Small intestine (tissue), 7 donors: Measurements from ENCODE around the gene CFAP410. TPM values are rescaled to one million over a fixed set of nuclear protein-coding genes. Genes with fewer than 3 reads are reported as not detected.

ENCODE experiments used
- DNase-seq, 2 donors: peaks; one replicate each; pipeline versions ENCODE4 v3.0.0 to v3.0.0-alpha.2; 2013
- FAIRE-seq: peaks from 2 replicates; lab custom pipeline; 2012; peaks lifted over from hg19 to GRCh38; lab: Jason Lieb, UNC
- H3K27ac ChIP-seq, 3 donors: one replicate each; pipeline ENCODE4 v1.5.1; 2013; ENCODE audit warnings: low read length in 2 of 3, mild to moderate bottlenecking in 2 of 3, control low read depth in 1 of 3, inconsistent platforms in 1 of 3, low read depth in 1 of 3, moderate library complexity in 1 of 3
- H3K27me3 ChIP-seq, 3 donors: one replicate each; pipeline ENCODE4 v1.6.1; 2013; ENCODE audit warnings: low read length in 3 of 3, inconsistent platforms in 1 of 3; ENCODE audit not compliant: control insufficient read depth in 3 of 3, insufficient read depth in 3 of 3
- H3K36me3 ChIP-seq, 3 donors: one replicate each; pipeline ENCODE4 v1.6.1; 2013; ENCODE audit warnings: low read length in 3 of 3, inconsistent platforms in 1 of 3, low read depth in 1 of 3, mild to moderate bottlenecking in 1 of 3, moderate library complexity in 1 of 3; ENCODE audit not compliant: control insufficient read depth in 3 of 3, insufficient read depth in 2 of 3
- H3K4me1 ChIP-seq, 3 donors: one replicate each; pipeline ENCODE4 v1.6.1; 2013; ENCODE audit warnings: low read length in 2 of 3, inconsistent platforms in 1 of 3, low read depth in 1 of 3, mild to moderate bottlenecking in 1 of 3, moderate library complexity in 1 of 3; ENCODE audit not compliant: control insufficient read depth in 3 of 3, insufficient read depth in 2 of 3
- H3K4me3 ChIP-seq, 3 donors: one replicate each; pipeline ENCODE4 v1.5.1; 2013; ENCODE audit warnings: low read length in 3 of 3, control low read depth in 1 of 3, inconsistent platforms in 1 of 3, low read depth in 1 of 3, mild to moderate bottlenecking in 1 of 3, moderate library complexity in 1 of 3
- H3K9me3 ChIP-seq, 2 donors: one replicate each; pipeline ENCODE4 v1.6.1; 2013; ENCODE audit warnings: low read depth in 1 of 2, low read length in 1 of 2; ENCODE audit not compliant: control insufficient read depth in 2 of 2, insufficient read depth in 1 of 2
- WGBS, 3 donors: extraction: QIAGEN DNeasy Blood & Tissue Kit; methylation state at CpG; one replicate each; pipeline ENCODE4 v1.1.7; 2013; 5-methylcytosine and 5-hydroxymethylcytosine counted together
- polyA plus RNA-seq, 4 donors: library from polyadenylated mRNA; stranded (reverse) in 3 of 4; unstranded in 1 of 4; fragments of 200-250 nt in 3 of 4; fragments of 120-200 nt in 1 of 4; gene quantifications; one replicate each; pipeline versions ENCODE4 v1.2.1 to v1.2.3, GENCODE V29; 2013
- donor health status: healthy with polysubstance abuse.
- donor health status: control.
- donor health status: control.
- donor health status: Bipolar disorder and iron deficiency.
- donor health status: healthy.

Gene CFAP410
- polyA plus RNA-seq, 4 donors = 17.9 to 35.9 (median 32.3) TPM

DNA sequence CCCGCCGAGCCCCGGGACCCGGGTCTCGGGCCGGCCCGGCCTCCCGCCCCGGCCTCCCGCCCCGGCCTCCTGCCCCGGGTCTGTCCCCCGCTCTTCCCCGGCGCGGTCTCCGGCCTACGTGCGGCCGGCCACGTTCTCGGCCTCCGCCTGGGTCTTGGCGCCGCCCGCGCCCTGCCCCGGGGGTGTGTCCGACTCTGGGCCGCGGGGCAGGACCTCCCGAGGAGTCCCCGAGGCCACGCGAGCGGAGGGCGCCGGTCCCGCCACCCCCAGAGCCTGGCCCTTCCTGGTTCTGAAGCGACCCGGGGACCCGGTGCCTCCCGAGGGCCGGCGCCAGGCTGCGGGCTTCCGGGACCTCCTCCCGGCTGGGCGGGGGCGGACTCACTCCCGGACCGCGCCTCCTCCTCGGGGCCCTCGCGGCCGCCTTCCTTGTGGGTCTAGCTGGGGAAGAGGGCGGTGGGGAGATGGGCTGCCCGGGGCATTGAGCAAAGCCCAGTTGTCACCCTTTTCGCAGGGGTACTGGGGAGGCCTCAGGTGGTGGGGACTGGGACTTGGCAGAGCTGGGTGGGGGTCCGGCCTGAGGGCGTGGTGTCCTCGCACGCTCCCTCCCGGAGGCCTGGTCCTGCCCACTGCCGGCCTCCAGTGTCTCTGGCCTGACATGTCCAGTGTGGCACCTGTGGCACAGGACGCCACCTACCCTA lies 38.8 kb downstream of the CFAP410 start:
- peaks cover 10 to 54% (median 11%) of the 10 kb centered on the region in 3 donors for H3K4me1 ChIP-seq
- DNase-seq = peak; percentile 81 to 90
- no peaks in the 10 kb centered on the region for H3K27me3 ChIP-seq
- WGBS, 3 donors = 0 to 1% (median 1%) methylated on average over 31 to 67 of the region's 67 CpGs
- peaks cover 0 to 22% (median 0%) of the 10 kb centered on the region in 3 donors for H3K36me3 ChIP-seq
- H3K9me3 ChIP-seq = no peaks in the 10 kb centered on the region
- H3K27ac ChIP-seq = peak overlapping the region; percentile 84 to 98 (median 84)
- FAIRE-seq = no peak
- H3K4me3 ChIP-seq = peak overlapping the region; percentile 73 to 96 (median 83)

DNA sequence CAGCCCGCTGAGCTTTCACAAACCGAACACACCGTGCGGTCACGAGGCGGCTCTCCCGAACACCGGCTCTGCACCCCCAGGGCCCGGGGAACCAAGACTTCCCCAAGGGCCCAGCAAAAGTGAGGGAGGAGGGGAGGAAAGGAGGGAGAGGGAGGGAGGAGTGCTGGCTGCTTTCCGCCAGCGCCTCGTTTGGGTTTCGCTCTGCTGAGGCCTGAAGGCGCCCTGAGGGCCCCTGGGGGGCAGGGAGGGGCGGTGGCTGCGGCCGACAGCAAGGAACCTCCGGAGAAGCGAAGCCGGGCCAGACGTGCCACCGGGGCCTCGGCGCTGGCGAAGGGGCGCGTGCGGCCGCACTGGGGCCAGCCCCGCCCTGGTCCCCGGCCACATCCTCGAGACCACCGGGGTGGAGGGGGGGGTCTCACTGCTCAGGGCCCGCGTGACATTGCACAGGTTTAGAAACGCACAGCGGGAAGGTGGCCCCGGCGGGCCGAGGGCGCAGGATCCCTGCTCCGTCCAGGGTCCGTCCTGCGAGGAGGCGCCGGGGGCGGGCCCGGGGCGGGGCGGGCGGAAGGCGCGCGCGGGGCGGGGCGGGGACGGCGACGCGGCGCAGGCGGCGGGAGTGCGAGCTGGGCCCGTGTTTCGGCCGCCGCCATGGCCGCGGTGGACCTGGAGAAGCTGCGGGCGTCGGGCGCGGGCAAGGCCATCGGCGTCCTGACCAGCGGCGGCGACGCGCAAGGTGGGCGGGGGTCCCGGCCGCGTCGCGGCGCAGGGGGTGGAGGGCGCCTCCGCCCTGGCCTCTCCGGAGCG lies 39.5 kb downstream of the CFAP410 start, which contains the start of gene PFKL:
PFKL (plus strand) TSS at position 596 of the 804 bp plus-strand sequence; CDS start at position 649, 53 bp downstream.
- 0 to 2% (median 1%) methylated on average over 28 to 94 of the region's 94 CpGs for WGBS, 3 donors
- peaks cover 0 to 18% (median 0%) of the 10 kb centered on the region in 3 donors for H3K36me3 ChIP-seq
- no peak for FAIRE-seq
- peak within 1 kb of the TSS; percentile 73 to 96 (median 83) for H3K4me3 ChIP-seq
- peak within 1 kb of the TSS; percentile 92 to 99 (median 98) for H3K27ac ChIP-seq
- H3K9me3 ChIP-seq = no peaks in the 10 kb centered on the region
- peak; percentile 72 to 92 for DNase-seq
- H3K4me1 ChIP-seq = peaks cover 8 to 49% (median 9%) of the 10 kb centered on the region in 3 donors
- no peaks in the 10 kb centered on the region for H3K27me3 ChIP-seq

- H3K36me3 ChIP-seq = peaks cover 0 to 14% (median 0%) of the 10 kb centered on the region in 3 donors
- no peaks in the 10 kb centered on the region for H3K27me3 ChIP-seq
- DNase-seq = no peak
- H3K27ac ChIP-seq = peak overlapping the region; percentile 87 to 99 (median 92)
- no peak for FAIRE-seq
- 31 to 38% (median 34%) methylated on average over 10 of the region's 10 CpGs for WGBS, 3 donors
- H3K9me3 ChIP-seq = no peaks in the 10 kb centered on the region
- peaks cover 5 to 48% (median 5%) of the 10 kb centered on the region in 3 donors for H3K4me1 ChIP-seq
- peak overlapping the region; percentile 60 to 96 (median 83) for H3K4me3 ChIP-seq
Observed at GRCh38 chr21:44299085-44299457, 40.1 kb downstream of the CFAP410 start.

GRCh38 chr21:44298301-44298700 lies 40.9 kb downstream of the CFAP410 start:
- peak in 1 of 2 donors; percentile 22 for DNase-seq
- Histone ChIP-seq H3K27ac (peak overlapping the region in 1 of 3 donors; percentile 31), H3K4me3 (no peak overlapping the region), H3K27me3 (no peaks in the 10 kb centered on the region), H3K4me1 (peaks cover 2 to 42% (median 3%) of the 10 kb centered on the region in 3 donors), H3K9me3 (no peaks in the 10 kb centered on the region), H3K36me3 (peaks cover 0 to 12% (median 0%) of the 10 kb centered on the region in 3 donors)
- no peak for FAIRE-seq
- WGBS, 3 donors = 89 to 95% (median 93%) methylated on average over 2 of the region's 2 CpGs

- 21 to 25% (median 25%) methylated on average over 22 of the region's 22 CpGs for WGBS, 3 donors
- no peak for FAIRE-seq
- H3K27ac ChIP-seq = peak overlapping the region in 1 of 3 donors; percentile 31
Observed at GRCh38 chr21:44297525-44298290, 41.5 kb downstream of the CFAP410 start.

GRCh38 chr21:44296916-44297315 lies 42.3 kb downstream of the CFAP410 start:
- WGBS, 3 donors = 75 to 83% (median 76%) methylated on average over 13 of the region's 13 CpGs
- DNase-seq (no peak), FAIRE-seq (no peak)
- Histone ChIP-seq H3K4me3 (no peak overlapping the region), H3K36me3 (peaks cover 0 to 5% (median 0%) of the 10 kb centered on the region in 3 donors), H3K27me3 (no peaks in the 10 kb centered on the region), H3K9me3 (no peaks in the 10 kb centered on the region), H3K4me1 (peaks cover 0 to 34% (median 2%) of the 10 kb centered on the region in 3 donors), H3K27ac (no peak overlapping the region)

More at GRCh38 chr21:44297525-44298290, 41.5 kb downstream of the CFAP410 start:
- Histone ChIP-seq H3K4me3 (no peak overlapping the region), H3K27me3 (no peaks in the 10 kb centered on the region), H3K36me3 (peaks cover 0 to 12% (median 0%) of the 10 kb centered on the region in 3 donors), H3K9me3 (no peaks in the 10 kb centered on the region), H3K4me1 (peaks cover 2 to 42% (median 3%) of the 10 kb centered on the region in 3 donors)
- DNase-seq = peak; percentile 86 to 91

GRCh38 chr21:44296103-44296519 lies 43.1 kb downstream of the CFAP410 start:
- no peak for DNase-seq
- Histone ChIP-seq H3K36me3 (no peaks in the 10 kb centered on the region), H3K4me3 (no peak overlapping the region), H3K27me3 (no peaks in the 10 kb centered on the region), H3K4me1 (peaks cover 0 to 28% (median 0%) of the 10 kb centered on the region in 3 donors), H3K9me3 (no peaks in the 10 kb centered on the region), H3K27ac (no peak overlapping the region)
- FAIRE-seq = no peak
- WGBS, 3 donors = 82 to 90% (median 83%) methylated on average over 12 of the region's 12 CpGs
